ENCODE data around the gene FAM131B. TPM values are rescaled to one million over a fixed set of nuclear protein-coding genes. Genes with fewer than 3 reads are reported as not detected.

FAM131B gene
- total and polyA plus RNA-seq, 2 of the 13 experiments (the other 11 are each of a cell fraction or from before 2014, with no cell fraction given): 0.07 TPM; not detected in 1

- no peak for TF ChIP-seq ZNF687 (CRISPR knock-in tag; IDR thresholded peaks at IDR 0.05)
- TF ChIP-seq BRCA1 (CRISPR knock-in tag; IDR thresholded peaks at IDR 0.05): no peak
- TF ChIP-seq SALL2 (CRISPR knock-in tag; IDR thresholded peaks at IDR 0.05): no peak
- TF ChIP-seq SAFB2 (CRISPR knock-in tag; IDR thresholded peaks at IDR 0.05; ENCODE audit: borderline replicate concordance, low read depth): no peak
Observed at GRCh38 chr7:143376396-143376795, 13.9 kb upstream of the FAM131B start (continued).

- 38% methylated on average over 7 of the region's 7 CpGs for WGBS (ENCODE audit: low lambda C conversion rate)
- Histone ChIP-seq H3K4me1 (ENCODE audit: insufficient read depth, low read length) (peaks cover 21% of the 10 kb centered on the region), H3K9me3 (ENCODE audit: low read length) (no peaks in the 10 kb centered on the region), H3K36me3 (replicated peaks in 1 of 2; ENCODE audit: control insufficient read depth in 1 of 2, insufficient read depth in 2 of 2, low read length in 2 of 2) (no peaks in the 10 kb centered on the region), H3K4me2 (ENCODE audit: low read depth, low read length) (no peak overlapping the region), H2AFZ (ENCODE audit: low read length) (no peak overlapping the region), H3K79me2 (ENCODE audit: insufficient read depth, low read length) (no peaks in the 10 kb centered on the region), H3K9ac (ENCODE audit: insufficient read depth, low read depth, low read length) (no peak overlapping the region), H4K20me1 (ENCODE audit: insufficient read depth, low read length) (no peaks in the 10 kb centered on the region), H3K27me3 (ENCODE audit: control insufficient read depth in 1 of 2, insufficient read depth in 2 of 2, low read length in 2 of 2) (no peaks in the 10 kb centered on the region), H3K4me3 (replicated peaks in 1 of 3; ENCODE audit: insufficient read depth in 1 of 3, low read depth in 2 of 3, low read length in 3 of 3) (no peak overlapping the region), H3K27ac (ENCODE audit: extremely low read length, insufficient read depth, low read length) (no peak overlapping the region)
- intact Hi-C loops (cut with micrococcal nuclease; ENCODE audit: unreplicated experiment): no loop called here
- DNase-seq (ENCODE audit: low spot score) (no peak), FAIRE-seq (no peak), ATAC-seq (no peak)
- POLR2A ChIA-PET: interaction anchor here (1.0 kb wide), 1 partner anchor 21 kb away, joined by 3 read pairs; no protein-coding TSS in a partner anchor
- in situ Hi-C loops (cut with HindIII; ENCODE audit: extremely low pct_ligation_motif_present, low pct_unique_long_range_greater_than_20kb): loop anchor here (25.0 kb wide), 1 partner anchor 537 kb away; the partner anchor contains the start of gene TCAF1
- CTCF ChIA-PET (ENCODE audit: low intra/inter-chr PET ratio, low total read pairs): no interaction called here
- BruUV-seq (replicated peaks): no TSS peak
- TF ChIP-seq KIAA2018 (CRISPR knock-in tag; IDR thresholded peaks at IDR 0.05; ENCODE audit: borderline replicate concordance) (no peak), CBX5 (CRISPR knock-in tag; IDR thresholded peaks at IDR 0.05; ENCODE audit: borderline replicate concordance) (no peak), ZNF441 (CRISPR knock-in tag; IDR thresholded peaks at IDR 0.05; ENCODE audit: borderline replicate concordance) (no peak), ZNF207 (IDR thresholded peaks at IDR 0.05; ENCODE audit: borderline replicate concordance) (no peak), ZNF768 (CRISPR knock-in tag; IDR thresholded peaks at IDR 0.05) (no peak), ZNF552 (CRISPR knock-in tag; IDR thresholded peaks at IDR 0.05; ENCODE audit: borderline replicate concordance) (no peak)
Observed at GRCh38 chr7:143375298-143376034, 13.0 kb upstream of the FAM131B start.

Measured in HepG2 (cell line).